Hepatocyte (in vitro differentiated cells): ENCODE measurements around the gene HYAL2.

Source experiments
- EZH2 ChIP-seq: fragments of 200-600 bp; sonication (generic); IDR thresholded peaks from 2 replicates; pipeline ENCODE4 v1.6.1; 2016; ENCODE audit warnings: antibody characterized with exemption, mild to moderate bottlenecking, borderline replicate concordance
- TF ChIP-seq, protein P1 (sequence below): fragments of 200-600 bp; sonication (generic); IDR thresholded peaks from 2 replicates; pipeline ENCODE4 v1.5.1; 2016; ENCODE audit warnings: antibody characterized with exemption, mild to moderate bottlenecking; ENCODE audit not compliant: poor library complexity

DNA sequence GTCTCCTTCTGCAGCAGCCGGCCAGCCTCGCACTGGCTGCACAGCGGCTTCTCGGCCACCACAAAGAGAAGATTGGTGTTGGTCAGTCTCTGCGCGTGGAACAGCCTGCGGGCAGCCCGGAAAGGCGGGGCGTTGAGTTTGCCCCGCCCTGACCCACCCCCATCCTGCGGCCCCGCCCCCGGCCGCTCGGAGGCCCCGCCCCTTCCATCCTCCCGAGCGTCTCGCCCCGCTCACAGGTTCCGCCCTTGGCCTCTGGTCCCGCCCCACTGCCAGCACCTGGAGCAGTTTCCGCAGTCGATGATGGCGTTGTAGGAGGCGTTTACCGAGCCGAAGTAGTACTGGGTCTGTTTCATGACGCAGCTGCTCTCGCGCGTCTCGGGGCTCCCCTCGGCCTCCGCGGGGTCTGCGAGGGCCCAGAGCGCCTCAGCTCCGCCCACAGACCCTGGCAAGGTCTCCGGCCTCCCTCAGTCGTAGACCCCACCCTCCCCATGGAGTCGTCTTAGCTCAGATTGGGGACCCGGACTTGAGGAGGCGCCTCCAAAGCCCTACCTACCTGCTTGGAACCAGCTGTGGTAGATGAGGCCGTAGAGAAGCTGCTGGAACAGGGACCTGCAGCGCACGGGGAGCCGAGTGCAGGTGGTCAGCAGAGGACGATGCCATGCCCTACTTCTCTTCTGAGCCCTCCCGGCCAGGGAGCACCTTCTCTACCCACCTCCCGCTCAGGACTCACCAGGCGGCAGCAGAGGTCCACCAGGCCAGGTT lies 42.7 kb upstream of the HYAL2 start:
- TF ChIP-seq, protein P1, sequence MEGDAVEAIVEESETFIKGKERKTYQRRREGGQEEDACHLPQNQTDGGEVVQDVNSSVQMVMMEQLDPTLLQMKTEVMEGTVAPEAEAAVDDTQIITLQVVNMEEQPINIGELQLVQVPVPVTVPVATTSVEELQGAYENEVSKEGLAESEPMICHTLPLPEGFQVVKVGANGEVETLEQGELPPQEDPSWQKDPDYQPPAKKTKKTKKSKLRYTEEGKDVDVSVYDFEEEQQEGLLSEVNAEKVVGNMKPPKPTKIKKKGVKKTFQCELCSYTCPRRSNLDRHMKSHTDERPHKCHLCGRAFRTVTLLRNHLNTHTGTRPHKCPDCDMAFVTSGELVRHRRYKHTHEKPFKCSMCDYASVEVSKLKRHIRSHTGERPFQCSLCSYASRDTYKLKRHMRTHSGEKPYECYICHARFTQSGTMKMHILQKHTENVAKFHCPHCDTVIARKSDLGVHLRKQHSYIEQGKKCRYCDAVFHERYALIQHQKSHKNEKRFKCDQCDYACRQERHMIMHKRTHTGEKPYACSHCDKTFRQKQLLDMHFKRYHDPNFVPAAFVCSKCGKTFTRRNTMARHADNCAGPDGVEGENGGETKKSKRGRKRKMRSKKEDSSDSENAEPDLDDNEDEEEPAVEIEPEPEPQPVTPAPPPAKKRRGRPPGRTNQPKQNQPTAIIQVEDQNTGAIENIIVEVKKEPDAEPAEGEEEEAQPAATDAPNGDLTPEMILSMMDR: no peak
- TF ChIP-seq EZH2: no peak
